Cortex of kidney (tissue), 1 donor: Measurements from ENCODE around the gene EZH1.

Experiments used
- DNase-seq: peaks from one replicate; lab custom pipeline; 2025; lab: John Stamatoyannopoulos, UW

Gene EZH1

DNA sequence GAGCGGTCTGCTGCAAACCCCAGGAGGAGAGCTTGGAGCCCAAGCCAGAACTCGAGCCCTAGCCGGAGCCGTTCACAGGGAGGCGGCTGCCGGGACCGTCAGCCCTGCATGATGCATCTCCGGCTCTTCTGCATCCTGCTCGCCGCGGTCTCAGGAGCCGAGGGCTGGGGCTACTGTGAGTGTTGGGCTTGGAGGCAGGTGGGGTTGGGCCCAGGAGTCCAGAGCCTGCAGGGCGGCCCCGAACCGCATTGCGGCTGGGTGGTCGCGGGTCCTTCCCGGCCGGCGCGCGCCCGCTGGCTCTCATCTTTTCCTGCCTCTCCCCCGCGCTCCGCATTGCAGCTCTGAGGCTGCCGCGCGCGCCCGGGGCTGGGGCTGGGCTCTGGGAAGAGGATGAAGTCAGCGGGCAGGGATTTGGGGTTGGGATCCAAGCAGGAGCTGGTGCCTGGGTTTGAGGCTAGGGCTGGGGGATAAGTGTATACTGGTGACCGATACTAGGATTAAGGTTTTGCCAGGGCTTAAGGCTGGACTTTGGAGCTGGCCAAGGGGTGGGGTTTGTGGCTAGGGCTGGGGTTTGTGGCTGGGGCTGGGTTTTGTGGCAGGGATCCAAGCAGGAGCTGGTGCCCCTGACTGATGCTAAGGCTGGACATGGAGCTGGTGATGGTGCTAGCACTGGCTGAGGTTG lies 62.0 kb downstream of the EZH1 start:
- no peak for DNase-seq

DNA sequence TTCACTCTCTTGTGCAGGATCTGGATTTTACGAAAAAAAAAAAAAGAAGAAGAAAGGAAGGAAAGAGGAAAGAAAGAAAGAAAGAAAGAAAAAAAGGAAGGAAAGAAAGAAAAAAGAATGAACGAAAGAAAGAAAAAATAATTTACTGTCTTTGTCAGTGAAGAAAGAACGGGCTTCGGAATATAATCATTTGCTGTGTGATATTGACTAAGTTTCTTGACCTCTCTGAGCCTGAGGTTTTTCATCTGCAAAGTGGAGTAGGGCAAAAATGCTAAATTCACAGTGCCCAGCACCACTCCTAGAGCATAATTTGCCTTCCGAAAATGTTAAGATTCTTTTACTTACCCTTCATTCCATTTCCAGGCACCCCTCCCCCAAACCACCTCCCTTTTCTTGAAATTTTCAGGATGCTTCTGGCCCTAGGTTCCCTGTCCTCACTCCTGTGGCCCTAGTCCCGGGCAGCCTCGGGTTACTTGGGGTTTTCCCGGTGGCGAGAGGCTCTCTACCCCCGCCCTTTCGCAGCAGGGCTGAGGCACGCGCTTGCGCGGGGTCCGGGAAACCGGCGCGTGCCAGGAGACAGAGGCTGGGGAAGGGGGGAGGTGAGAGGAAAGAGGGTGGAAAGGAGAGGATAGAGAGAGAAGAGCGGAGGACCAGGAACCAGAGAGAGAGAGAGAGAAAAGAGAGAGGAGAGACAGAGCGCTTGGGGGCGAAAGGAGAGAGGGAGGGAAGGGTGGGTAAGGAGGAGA lies 62.7 kb downstream of the EZH1 start, which contains the start of gene CNTNAP1:
Gene CNTNAP1, plus strand, starts transcription at position 556 of the 746 bp plus-strand sequence. CDS start 299 bp downstream, outside the sequence.
- no peak for DNase-seq

DNA sequence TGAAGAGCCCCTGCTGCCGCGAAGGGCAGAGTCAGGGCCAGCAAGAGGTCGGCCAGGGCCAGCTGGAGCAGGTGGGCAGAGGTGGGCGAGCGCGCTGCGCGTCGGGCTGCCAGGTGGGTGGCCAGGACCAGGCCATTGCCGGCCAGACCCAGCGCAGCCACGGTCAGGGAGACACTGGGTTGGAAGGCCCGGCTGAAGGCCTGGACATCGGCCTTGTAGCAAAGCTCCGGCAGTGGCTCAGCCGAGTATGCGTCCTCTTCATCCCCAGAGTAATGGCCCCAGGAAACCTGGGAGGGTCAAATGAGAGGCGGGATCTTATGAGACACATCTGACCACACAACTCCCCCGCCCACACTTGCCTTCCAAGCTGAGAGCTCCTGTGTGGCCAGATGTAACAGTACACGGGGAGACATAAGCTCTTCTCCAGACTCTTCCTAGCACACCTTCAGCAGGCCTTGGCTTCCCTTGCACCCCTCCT lies 64.5 kb downstream of the EZH1 start:
- DNase-seq = no peak

DNA sequence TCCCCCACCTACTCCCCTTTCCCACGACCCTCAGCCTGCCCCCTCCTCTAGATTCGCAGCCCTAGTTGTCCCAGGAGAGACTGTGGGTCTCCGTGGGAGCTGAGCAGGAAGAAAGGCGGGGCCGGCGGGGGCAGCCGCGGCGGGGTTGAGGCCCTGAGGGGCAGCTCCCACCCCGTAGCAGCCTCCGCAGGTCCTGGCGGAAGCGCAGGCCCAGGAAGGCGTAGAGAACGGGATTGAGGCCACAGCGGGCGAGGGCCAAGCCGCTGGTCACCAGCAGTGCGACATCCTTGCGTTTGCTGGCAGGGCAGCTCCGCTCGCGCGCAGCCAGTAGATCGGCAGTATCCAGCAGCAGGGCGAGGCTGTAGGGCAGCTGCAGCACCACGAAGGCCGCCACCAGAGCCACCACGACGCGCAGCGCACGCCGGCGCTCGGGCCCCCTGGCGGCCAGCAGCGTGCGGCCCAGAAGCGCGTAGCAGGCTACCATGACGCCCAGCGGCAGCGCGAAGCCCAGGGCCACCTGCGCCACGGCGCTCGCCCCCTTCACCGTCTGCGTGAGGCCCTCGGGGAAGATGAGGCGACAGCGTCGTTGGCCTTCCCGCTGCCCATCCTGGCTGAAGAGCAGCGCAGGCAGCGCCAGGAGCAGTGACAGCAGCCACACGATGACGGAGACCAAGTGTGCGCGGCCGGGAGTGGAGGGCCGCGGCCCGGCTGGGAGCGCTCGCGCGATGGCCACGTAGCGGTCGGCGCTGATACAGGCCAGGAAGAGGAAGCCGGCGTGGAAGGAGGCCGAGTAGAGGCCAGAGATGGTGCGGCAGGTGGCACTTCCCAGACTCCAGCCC lies 65.1 kb downstream of the EZH1 start:
- no peak for DNase-seq

DNA sequence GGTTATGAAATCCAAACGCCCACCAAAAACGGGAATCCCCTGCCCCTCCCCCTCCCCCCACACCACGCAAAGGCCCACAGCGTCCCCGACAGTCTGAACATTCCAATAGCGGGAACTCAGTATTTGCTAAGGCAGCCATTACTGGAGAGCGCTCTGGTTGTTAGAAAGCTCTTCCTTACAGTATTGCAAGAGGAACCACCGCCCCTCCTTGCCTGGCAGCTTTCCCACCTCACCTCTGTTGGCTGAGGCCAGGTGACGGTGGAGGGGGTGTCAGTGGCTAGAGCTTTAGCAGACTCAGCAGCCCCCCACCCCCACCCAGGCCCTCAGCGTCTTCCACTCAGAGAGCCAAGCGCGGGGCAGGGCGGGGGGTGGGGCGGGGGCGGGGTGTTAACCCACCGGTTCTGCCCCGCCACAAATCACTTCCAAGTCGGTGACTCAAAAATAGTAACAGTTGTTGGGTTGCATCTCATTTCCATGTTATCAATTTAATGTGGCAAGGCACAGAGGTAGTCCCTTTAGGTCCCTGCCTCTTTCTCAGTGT lies 65.8 kb downstream of the EZH1 start:
- DNase-seq = no peak

DNA sequence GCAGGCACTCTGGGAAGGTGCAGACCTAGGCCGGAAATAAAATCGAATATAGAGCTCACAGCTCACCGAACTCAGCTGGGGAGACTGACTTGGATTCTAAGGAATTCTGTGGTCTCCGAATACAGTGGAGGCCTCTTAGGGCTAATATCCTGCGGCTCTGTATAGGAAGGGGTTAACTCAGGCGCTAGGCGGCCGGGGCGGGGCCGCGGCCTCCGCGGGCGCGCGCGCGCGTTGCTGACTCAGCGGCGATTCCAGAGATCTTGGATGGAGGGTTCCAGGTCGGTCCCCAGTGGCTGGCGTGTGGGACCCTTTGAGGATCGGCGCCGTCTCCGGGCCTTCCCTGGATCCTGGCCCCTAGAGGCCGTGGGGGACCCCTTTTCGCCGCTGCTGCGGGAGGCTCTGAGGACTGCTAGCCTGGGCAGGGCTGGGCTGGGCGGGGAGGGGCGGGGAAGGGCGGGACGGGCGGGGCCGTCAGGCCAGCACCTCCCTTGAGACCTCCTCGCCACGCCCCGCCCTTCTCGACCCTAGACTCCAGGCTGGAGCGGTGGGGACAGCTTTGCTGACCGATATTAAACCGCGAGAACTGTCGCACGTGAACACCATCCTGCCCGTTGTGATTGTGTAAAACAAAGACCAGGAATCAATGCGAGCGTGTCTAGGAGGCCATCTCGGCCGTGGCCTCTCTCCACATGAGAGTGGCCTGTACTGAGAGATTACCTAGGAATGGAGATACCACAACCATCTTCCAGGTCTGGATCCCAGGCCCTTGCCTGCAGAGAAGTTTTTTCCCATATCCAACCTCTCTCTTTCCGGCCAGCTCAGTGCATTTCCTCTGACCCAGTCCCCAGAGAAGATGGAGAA lies 66.7 kb downstream of the EZH1 start:
- DNase-seq = no peak

DNA sequence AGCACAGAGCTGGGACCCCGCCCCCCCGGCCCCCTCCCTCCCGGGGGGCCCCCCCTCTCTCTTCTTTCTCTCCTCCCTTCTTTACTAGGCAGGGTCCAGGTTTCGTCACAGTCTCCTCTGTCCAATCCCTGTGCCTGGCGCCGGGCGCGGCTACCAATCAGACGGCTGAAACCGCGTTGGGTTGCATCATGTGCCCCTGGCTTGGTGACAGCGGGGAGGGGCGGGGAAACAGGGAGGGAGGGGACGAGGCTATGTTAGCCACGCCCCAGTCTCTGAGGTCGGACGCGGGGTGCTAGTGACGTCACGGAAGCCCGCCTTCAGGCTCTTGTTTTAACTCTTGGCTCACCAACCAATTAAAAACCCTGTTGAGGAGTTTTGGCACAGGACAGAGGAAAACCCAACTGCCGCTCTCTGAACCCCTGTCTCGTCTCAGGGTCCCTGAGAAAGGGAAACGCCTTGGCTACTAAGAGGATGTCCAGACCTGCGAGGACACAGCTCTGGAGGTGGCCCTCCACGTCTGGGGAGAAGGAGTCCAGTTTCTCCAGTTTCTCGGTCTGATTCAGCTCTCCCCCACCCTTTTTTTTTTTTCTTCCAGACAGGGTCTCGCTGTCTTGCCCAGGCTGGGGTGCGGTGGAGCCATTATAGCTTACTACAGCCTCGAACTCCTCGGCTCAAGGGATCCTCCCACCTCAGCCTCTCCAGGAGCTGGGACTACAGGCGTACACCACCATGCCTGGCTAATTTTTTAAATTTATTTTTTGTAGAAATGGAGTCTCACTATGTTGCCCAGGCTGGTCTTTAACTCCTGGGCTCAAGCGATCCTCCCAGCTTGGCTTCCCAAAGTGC lies 67.6 kb downstream of the EZH1 start:
- peak; percentile 74 for DNase-seq

DNA sequence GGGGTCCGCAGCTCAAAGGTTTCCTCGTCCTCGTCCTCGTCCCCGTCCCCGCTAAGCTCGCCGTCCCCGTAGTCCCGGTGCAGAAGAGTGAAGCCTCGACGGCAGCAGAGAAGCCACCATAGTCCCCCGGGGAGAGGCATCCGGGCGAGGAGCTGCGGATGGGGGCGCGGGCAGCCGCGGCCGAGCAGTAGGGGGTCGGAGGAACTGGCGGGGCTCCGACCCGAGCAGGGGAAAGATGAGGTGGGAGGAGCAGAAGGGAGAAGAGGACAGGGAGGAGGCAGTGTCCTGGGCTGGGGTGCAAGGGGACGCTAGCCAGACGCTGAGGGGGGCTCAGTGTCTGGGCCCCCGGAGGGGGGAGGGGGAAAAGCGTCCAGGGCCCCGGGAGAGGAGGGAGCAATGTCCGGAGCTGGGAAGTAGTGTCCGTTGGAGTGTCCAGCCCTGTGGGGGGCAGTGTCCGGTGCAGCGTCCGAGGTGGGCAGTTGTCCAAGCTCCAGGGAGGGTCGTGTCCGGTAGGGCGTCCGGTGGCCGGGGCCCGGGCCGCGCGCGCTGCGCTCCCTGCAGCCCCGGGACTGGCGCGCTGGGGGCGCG lies 68.3 kb downstream of the EZH1 start, which contains the start of gene PLEKHH3:
Gene PLEKHH3, minus strand, starts transcription at position 571 of the 588 bp plus-strand sequence. Its CDS starts 431 bp downstream, at position 140.
- DNase-seq = no peak

DNA sequence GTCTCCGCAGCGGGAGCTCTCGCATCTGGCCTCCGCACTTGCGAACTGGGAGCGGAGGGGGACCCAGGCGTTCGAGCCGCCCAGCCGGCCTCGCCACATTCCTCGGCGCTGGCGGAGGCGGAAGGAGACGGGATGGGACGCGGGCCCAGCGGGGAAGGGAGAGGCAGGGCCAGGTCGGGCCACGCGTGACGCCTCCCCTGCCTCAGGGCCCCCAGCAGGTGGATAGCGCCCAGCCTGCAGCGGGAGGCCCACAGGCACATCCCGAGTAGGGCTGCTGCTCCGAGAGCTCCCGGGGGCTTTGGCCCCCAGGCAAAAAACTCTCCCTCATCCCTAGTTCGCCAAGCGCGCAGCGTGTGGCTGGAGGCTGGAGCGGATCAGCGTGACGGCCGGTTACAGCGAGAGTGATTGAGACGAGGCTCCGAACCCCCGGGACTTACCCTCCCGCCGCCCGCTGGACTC lies 68.8 kb downstream of the EZH1 start:
- no peak for DNase-seq

DNA sequence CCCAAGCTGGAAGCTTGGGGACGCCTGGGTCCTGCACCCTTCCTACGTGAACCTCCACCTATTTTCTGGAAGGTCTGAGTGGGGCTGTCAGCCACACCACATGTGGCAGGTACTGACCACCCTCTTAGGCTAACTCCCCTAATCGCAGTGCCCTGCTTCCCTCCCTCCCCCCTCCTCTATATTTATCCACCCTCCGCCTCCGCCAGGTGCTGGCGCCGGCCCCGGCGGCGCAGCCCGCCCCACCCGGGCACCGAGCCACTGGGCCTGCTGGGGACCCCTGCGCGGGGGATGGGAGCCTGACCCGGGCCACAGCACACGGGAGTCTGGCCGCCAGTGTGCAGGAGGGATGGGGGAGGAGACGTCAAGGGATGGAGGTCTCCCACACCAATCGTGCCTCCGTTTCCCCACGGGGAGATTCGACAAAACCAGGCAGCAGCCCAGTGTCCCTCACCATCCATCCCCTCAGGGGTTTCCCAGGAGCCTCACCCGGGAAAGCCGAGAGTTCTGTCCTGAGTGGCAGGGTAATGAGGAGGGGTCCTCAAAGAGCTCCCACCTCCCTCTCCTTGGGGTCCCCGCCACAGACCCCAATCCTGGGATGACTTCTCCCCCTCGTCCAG lies 69.4 kb downstream of the EZH1 start:
- DNase-seq = no peak

DNA sequence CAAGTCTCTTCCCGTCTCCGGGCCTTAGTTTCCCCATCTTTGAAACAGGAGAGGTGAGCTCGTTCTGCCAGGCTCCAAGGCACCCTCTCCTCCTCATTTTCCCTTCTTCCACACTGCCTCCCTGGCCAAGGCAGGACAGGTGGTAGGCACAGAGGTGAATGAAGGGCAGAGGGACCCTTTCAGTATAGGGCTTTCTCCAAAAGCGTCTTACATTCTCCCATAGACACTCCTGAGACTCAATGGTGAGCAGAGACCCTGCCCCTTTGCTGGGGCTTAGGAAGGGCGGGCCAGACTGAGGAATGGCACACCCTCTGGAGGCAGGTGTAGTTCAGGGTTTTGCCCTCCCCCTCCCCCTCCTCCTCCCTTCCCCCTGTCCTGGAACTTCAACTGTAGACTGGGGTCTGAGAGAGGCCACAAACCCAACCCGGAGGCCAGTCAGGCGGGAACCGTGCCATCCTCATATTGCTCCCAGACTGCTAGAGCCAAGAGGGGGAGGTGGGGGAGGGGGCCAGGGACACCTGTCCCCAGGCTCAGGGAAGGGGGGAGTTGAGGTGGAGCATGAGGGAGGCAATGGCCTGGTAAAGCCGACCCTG lies 70.0 kb downstream of the EZH1 start:
- no peak for DNase-seq

DNA sequence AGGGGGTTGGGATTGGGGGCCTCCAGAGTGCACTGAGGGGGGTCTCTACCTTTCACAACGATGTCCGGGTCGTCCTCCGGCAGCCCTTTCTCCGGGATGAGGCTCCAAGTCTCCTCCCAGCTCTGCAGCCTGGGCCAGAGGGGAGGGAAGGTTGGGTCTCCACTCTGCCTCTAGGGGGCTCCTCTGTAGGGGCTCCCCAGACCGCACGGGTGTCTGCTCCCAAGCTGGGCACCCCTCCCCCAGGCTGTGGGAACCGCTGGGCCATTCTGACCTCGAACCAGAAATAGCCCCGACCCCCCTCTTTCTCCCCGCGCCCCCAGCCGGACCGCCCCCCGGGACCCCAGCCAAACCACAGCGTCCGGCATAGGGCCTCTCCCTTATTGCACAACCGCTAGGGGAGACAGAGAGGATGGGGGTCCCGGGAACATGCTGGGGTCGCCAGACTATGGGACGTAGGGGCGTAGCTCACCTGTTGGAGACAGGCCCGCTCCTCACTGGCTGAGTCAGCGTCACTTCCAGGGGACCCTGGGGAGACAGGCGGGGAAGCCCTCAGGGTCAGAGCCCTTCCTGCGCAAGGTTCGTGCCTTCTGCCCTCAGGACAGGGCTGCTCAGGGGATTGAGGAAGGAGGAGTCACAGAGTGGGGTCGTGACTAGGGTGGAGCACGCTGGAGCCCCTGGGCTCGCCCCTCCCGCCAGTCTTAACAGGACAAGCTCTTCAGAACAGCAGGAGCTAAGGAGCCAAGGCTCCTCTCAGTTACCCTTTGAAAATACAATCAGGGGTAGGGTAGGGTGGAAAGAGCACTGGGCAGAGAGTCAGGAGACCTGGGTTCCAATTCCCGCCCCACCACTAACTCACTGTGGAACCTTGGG lies 70.7 kb downstream of the EZH1 start:
- DNase-seq = no peak

DNA sequence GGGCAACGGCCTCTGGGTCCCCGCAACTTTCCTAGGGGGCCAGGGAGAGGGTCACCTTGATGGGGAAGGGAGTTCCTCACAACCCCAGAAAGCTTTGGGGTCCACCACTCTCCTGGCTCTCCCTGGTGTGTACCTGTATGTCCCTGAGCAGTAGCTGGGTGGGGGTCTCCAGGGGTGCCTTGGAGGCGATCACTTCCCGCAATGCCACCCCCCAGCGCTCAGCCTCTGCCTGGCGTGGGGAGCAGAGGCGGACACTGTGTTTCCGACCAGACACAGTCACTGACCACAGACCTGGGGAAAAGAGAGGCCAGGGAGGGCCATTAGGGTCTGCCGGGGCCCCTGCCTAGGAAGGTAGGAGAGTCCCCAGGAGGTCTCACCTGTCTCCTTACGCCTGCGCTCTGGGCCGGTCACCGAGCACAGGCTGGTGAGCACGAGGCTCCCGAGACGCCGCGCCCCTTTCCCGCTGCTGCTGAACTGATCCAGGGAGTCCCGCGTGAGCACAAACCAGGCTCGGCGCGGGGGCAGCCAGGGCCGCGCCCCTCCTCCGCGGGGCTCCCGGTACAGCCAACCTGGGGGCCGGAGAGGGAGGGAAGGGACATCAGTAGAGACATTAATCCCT lies 71.5 kb downstream of the EZH1 start:
- DNase-seq = no peak

DNA sequence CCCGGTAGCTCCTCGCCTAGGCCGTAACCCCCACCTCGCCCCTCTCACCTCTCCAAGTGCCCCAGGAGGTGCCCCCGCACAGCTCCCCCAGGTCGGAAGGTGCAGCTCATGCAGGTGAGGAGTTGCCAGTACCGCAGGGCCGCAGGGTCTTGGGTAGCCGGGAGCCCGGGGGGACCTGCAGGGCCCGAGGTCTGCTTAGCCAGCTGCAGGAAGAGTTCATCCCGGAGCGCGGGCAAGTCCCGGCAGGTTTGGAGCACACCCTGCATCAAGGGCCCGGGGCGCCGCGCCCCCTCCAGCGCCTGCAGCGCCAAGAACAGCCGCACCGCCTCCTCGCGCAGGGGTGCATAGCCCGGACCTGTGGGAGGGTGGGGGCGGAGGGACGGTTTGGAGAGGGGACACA lies 72.8 kb downstream of the EZH1 start:
- no peak for DNase-seq

DNA sequence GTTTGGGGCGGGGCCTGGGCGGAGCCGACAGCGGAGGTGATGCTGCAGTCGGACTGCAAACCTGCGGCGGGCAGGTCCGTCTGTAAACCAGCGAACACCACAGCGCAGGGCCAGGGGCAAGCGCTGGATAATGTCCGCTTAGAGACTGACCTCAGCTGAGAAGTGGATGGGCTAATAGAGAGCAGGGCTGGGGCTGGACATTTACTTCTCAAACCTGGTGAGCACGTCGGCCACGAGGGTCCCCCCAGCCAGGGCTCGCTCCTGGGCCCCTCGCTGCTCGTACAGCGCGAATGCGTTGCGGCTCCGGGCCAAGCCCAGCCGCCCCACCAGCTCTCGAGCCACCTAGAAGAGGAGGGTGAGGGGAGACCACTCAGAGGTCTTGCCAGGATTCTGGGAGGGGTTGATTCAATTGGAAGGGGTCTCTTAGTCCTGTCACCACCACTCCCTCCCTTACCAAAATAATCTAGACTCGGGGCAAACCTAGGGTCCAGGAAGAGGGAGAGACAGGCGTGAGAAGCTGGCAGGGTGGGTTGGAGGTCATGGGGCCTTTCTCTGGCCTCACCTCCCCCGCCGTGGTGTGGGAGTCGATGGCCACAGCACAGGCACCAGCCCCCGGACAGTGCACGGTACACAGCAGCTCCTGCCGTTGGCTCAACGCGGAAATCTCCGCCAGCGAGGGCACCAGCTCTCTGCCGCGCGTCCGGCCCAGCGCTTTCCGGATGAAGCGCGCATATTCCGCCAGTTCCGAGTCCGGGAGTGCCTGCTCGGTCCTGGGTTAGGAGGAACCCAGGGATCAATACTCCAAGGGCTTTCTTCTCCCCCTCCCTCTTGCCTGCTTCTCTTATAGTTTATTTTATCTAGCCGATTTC lies 73.8 kb downstream of the EZH1 start:
- DNase-seq = no peak
